ENCODE measurements around the gene GTF3C1.

GTF3C1 gene

DNA sequence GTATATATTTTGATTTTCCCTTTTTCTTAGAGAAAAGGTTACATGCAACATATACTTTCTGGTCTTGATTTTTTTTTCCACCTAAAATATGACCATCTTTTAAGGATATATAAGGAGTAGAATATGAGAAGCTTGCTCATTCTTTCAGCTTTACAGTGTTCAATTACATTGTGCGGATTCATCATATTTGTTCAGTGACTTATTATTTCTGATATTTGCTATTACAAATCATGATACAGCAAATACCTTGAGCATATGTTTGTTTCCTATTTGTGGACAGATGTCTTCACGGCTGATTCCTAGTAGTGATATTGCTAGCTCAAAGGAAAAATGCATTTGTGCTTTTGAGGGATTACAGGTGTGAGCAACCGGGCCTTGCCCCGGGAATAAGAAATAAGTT is 18.4 kb upstream of the GTF3C1 start:
- in situ Hi-C loops (cut with MboI; ENCODE audit: low sequenced_read_pairs): no loop called here

DNA sequence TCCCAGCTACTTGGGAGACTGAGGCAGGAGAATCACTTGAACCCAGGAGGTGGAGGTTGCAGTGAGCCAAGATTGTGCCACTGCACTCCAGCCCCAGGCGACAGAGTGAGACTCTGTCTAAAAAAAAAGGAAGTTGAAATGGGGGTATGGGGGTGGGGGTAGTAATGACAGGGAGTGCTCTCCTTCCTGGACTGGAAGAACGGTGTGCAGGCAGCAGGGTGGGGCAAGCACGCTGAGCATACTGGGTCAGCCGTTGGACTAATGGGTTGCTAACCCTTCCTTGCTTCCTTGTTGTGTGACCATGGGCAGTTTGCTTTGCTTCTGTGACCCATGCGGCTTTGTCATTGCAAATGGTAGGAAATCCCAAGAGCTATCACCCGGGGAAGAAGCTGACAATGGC is 16.7 kb upstream of the GTF3C1 start:
- in situ Hi-C loops (cut with MboI; ENCODE audit: low sequenced_read_pairs): no loop called here

DNA sequence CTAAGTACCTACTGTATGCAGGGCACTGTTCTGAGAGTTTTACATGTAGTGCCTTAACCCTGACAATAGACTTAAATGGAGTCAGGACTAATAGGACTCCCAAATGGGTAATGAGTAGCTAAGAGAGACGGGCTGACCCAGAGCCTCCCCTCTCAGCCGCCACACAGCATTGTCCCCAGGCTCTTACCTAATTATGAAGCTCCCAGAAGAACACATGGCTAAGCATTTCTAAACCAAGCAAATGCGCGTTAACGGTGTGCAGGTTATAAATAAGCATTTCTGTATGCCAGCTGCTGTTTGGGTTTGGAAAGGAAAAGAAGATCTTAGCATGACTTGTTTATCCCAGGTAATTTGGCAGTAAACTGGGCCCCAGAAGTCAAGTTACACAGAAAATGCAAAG is 14.5 kb upstream of the GTF3C1 start:
- in situ Hi-C loops (cut with MboI; ENCODE audit: low sequenced_read_pairs): no loop called here

DNA sequence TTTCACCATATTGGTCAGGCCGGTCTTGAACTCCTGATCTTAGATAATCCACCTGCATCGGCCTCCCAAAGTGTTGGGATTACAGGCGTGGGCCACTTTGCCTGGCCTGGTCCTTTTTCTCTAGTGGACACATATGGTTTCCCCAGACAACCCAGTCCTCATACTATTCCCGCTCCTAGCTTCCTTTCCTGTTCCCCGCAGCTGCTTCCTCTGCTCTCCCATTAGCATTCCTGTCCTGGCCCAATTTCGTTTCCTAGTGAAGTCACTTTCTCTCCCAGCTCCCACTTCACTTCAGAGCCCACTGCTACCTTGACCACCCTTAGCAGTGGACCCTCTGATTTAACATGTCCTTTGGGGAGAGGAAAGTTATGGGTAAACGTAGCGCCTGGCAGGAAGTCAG is 11.5 kb upstream of the GTF3C1 start:
- in situ Hi-C loops (cut with MboI; ENCODE audit: low sequenced_read_pairs): no loop called here

DNA sequence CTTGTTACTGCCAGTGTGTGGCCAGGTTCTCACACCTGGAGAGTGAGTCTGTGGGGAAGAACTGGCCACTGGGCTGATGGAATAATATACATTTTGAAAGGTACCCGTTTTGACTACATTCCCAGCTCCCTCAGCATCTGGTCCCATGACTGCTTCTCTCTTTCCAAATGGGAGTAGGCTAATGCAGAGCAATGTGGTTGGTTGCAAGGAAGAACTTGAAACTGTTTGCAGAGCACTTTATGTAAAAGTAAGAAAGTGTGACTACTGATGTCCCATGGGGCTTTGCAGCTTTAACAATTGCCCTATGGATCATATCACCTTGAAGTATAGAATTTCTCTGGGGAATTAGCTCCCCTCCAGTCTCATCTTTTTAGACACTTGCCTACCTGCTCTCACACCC is 9.2 kb upstream of the GTF3C1 start:
- in situ Hi-C loops (cut with MboI; ENCODE audit: low sequenced_read_pairs): no loop called here

DNA sequence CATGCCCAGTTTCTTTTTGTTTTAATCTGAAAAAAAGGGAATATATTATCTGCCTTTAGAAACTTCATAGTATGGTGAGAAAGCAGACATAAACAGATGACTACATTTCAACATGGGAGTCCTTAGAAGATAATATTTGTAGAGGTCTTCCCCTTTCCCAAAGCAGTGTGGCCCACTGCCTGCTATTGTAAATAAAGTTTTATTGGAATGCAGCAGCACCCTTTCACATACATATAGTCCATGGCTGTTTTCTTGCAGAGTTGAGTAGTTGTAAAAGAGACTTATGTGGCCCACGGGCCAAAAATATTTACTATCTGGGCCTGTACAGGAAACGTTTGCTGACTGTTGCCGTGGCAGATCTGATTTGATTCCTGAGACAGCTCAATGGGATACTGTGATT is 8.7 kb upstream of the GTF3C1 start:
- in situ Hi-C loops (cut with MboI; ENCODE audit: low sequenced_read_pairs): no loop called here

DNA sequence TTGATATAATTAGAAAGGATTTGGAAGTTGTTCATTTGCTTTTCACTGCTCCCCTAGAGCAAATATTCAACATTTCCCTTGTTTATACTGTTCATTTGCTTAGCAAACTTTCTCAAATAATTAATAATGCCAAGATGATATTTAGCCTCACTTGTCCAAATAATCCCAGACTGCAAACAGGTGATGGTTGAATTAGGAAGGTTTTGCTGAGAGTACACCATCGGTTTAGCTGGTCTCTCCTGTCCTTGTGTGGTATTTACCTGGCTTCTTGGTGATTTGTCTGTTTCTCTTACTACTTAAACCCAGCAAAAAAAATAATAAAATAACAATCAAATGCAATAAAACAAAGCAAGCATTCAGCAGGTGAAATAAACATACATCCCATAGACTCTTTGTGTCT is 6.8 kb upstream of the GTF3C1 start:
- in situ Hi-C loops (cut with MboI; ENCODE audit: low sequenced_read_pairs): no loop called here

DNA sequence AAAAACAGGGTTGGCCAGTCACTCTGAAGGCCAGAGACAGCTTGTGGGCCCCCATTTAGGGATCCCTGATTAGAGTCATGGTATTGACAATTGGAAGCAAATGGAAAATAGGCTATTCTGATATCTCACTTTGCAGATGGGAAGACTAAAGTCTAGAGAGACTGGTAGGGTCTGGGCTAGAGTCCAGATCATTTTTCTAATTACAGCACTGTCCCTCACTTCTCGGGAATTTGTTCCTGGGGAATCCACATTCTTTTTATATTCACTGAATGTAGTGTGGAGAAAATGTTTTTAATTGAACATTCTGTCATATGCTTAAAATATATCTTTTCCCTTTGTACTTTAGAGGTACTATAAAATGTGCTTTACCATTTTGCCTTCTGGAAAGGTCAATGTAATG is 1.3 kb upstream of the GTF3C1 start:
- in situ Hi-C loops (cut with MboI; ENCODE audit: low sequenced_read_pairs): no loop called here

DNA sequence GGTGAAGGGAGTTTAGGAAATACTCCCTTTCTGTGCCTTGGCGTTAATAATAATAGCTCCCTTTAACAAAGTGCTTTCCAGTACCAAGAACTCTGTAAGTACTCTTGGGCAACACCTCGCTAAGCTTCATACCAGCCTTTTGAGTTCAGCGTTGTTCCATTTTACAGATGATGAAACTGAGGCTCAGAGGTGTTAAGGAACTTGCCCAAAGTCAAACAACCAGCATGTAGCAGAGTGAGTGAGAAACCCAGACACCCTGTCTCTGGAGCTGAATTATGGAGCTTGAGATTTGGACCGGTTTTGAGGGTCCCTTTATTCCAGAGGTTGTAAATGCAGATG is 838 bp upstream of the GTF3C1 start:
- in situ Hi-C loops (cut with MboI; ENCODE audit: low sequenced_read_pairs): no loop called here

DNA sequence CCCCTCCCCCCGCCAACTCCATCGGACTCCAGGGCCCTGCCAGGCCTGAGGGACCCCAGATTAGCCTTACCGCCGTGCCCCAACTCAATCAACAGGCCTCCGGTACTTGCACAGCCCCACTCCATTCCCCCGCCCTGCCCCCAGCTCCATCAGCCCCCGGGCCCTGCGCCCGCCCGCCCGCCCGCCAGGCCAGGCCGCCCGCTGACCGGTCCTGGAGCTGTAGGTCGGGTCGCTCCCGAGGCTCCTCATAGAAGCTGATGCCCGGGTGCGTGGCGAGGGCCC is 308 bp downstream of the GTF3C1 start:
- in situ Hi-C loops (cut with MboI; ENCODE audit: low sequenced_read_pairs): no loop called here

DNA sequence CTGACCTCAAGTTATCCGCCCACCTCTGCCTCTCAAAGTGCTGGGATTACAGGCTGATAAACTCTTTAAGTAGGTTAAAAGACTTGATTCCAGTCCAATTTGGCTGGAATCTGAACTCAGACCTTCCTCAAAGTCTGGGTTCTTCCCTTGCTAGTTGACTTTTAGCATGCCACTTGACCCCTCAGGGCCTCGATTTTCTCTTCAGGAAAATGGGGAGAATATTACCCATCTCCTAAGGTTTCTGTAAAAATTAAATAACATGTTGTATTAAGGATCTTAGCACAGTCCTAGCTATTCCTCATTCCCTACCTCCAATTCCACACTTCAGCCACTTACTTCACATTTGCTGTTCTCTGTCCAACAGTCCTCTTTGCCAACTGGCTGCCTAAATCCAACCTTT is 1.9 kb downstream of the GTF3C1 start:
- in situ Hi-C loops (cut with MboI; ENCODE audit: low sequenced_read_pairs): no loop called here

DNA sequence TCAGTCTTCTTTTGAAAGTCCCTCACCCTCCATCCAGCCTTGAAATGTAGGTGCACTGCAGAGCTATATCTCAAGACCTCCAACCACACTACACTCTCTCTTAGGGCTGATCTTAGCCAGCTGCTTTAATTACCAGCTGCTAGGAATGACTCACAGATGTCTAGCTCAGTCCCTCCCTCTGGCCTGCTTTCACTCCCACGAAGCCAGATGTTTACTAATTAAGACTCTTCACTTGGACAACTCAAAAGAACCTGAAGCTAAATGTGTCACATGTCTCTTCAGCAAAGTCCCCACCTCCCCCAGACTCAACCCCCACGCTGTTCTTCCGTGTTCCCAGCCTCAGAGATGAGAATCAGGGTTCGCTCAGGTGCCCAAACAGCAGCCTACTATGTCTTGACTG is 2.6 kb downstream of the GTF3C1 start:
- in situ Hi-C loops (cut with MboI; ENCODE audit: low sequenced_read_pairs): no loop called here

DNA sequence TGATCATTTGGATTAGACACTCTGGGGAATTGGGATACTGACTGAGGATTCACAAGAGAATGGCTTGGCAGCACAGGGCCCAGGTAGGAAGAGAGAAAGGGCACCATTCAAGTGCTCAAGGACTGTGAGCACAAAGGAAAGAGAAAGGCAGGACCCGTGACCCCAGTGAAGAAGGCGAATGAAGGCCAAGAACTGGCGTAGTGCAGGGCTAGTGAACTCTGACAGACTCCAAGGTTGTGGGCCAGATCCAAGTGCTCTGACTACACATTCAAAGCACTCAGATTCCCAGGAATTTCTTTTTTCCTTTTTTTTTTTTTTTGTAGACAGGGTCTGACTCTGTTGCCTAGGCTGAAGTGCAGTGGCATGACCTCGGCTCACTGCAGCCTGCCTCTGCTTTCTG is 5.0 kb downstream of the GTF3C1 start:
- in situ Hi-C loops (cut with MboI; ENCODE audit: low sequenced_read_pairs): no loop called here

DNA sequence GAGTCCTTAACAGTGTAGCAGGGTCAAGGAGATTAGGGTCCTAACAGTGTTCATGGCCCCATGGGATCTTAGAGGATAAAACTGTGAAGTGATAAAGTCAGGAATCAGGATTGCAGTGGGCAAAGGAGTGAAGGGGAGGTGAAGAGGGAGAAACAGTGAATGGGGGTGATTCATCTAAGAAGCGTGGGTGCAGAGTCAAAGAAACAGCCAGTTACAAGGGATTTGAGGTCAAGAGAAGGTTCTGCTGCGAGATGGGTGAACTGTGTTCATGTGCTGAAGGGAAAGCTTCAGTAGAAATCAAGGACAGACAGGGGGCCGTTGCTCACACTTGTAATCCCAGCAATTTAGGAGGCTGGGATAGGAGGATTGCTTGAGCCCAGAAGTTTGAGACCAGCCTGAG is 5.9 kb downstream of the GTF3C1 start:
- in situ Hi-C loops (cut with MboI; ENCODE audit: low sequenced_read_pairs): no loop called here

DNA sequence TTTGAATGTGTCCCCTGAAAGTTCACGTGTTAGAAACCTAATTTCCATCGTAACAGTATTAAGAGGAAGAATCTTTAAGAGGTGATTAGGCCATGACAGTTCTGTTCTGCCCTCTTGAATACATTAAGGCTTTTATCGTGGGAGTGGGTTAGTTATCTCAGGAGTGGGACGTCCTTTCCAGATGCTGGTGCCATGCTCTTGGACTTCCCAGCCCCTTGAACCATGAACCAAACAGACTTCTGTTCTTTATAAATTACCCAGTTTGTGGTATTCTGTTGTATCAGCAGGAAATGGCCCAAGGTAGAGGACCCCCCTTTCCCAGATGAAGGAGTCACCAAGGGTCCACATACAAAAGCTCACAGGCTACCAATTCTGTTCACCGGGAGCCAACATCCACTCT is 10.1 kb downstream of the GTF3C1 start:
- in situ Hi-C loops (cut with MboI; ENCODE audit: low sequenced_read_pairs): no loop called here

DNA sequence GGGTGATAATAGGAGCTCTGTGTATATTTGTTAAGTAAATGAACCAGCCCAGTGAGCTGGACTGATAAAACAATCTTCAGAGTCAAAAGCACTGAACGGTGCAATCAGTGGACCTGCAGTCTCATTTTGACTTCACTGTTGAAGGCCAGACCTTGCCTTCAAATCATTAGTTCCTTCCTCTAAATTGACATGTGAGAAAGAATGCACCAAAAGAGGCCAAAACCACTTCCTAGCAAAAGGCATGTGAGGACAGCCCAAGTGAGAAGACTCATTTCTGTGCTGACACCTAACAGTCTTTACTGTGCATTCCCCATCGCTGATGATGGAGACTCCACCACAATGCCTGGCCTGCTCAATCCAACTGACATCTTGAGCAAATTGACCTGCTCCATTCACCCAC is 10.6 kb downstream of the GTF3C1 start:
- in situ Hi-C loops (cut with MboI; ENCODE audit: low sequenced_read_pairs): no loop called here

DNA sequence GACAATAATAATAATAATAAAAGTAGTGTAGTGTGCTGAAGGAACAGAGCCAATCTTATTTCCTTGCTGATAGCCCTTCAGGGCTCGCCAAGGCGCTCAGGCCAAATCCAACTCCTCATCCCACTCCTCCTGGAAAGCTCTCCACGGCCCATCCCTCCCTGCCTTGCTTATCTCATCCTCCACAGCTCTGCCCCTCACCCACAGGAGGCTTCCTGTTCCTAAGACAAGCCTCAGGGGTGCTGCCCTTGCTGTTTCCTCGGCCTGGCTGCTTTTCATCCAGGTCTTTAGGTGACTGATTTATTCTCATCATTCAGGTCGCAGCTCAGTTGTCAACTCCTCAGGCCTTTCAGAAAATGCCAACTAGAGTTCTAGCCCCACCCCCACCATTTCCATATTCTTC is 11.2 kb downstream of the GTF3C1 start:
- in situ Hi-C loops (cut with MboI; ENCODE audit: low sequenced_read_pairs): no loop called here

DNA sequence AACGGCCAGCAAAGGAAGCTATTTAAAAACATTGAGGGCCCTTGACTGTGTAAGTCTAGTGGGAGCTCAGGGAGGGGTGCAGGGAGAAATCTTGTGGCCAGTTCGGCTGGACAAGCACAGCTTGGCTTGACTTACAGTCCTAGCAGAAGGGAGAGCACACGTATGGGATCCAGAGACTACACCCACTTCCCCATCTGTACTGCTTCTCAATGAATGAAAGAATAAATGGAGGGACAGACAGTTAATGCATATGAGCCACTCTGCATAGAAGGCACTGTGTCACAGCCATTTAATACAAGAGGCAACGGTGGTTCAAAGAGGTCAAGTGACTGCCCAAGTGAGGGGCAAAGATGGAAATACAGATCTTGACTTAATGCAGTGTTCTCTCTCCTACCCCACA is 15.5 kb downstream of the GTF3C1 start:
- in situ Hi-C loops (cut with MboI; ENCODE audit: low sequenced_read_pairs): no loop called here

DNA sequence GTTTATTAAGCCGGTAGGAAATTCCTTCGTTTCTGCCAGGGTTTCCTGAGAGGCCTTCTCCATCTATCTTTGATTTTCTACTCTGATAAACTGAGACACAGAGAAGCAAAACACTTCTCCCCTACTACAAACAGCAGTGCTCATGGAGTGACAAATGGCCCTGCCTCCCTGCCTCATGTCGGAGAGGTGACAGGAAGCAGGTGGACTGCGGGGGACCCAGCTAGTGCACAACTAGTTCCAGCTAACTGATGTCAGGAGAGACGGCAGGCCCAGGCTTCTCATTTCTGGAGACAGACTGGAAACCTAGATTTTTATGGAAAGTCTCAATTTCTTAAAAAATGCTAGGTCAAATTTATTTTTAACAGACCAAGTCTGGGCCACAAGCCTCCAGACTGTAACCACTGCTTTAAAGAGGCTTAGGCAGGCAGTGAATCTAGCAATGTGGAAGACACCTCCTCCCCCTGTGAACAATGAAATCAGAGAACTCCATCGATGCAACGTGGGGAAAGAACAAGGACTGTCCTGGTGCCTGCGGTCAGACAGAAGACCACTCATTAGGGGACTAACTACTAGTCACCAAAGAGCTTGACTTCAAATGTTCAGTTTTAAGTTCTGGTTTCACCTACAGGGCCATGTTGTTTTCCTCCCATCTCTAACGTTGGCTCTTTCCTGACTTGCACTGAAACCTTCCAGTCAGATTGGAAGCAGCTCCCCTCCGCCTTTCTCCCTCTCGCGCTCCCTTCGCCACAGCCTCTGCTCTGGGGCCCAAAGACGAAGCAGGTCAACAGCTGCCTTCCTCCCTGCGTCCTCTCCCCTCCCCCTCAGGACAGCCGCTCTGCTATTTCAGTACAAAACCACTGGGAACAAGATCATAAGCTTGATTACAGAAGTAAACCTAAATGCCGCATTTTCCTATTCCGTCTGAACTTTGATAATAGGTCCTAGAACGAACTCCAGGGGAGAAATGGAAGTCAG is 17.6 kb downstream of the GTF3C1 start:
- in situ Hi-C loops (cut with MboI; ENCODE audit: low sequenced_read_pairs): no loop called here

DNA sequence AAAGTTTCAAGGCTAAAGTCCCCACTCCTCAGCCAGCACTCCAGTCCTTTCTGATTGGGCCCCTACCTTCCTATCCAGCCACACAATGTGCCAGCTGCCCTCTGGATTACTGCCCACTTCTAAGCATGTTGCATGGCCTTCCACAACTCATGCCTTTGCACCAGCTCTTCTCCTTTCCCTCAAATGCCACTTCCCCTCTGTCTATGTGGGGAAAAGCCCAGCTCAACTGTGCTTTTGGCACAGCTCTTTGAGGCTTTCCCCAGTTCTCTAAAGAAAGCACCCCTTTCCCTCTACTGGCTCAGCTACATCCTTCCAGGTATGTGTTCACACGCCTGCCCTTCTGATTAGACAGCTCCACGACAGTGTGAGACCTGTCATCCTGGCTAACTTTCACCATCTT is 18.5 kb downstream of the GTF3C1 start:
- in situ Hi-C loops (cut with MboI; ENCODE audit: low sequenced_read_pairs): no loop called here

DNA sequence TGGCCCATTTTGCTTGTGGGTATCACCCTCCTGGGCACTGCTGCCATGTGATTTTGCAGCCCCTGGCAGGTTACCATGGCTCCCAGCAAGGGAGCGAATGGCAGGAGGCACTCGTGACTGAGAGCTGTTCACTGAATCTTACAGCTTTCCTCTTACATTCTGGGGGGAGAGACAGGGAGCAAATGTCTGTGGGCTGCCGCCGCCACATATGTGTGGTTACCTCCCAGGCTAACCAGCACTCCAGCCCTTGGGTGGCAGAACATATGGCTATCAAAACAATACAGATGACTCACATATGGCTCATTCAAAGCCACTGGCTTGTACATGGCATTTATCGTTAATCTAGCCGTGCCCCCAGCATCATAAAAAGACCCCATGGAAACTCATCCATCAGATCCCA is 19.8 kb downstream of the GTF3C1 start:
- in situ Hi-C loops (cut with MboI; ENCODE audit: low sequenced_read_pairs): no loop called here

DNA sequence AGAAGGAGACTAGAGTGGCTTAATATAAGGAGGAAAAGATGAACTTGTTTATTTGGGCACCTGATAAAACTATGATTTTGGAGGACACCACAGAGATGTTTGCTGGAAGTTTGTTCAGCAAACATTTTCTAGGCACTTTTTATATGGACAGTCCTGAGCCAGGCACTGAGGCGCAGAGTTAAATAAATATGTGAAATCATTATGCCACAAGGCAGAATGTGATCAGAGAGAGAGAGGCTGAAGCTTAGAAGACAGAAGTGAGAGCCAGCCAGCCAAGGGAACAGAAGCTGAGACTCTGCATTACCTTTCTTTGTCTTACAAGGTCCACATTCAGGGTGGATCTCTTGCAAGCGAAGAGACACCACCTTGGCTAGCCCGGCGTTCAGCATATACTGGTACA is 21.4 kb downstream of the GTF3C1 start:
- in situ Hi-C loops (cut with MboI; ENCODE audit: low sequenced_read_pairs): no loop called here

DNA sequence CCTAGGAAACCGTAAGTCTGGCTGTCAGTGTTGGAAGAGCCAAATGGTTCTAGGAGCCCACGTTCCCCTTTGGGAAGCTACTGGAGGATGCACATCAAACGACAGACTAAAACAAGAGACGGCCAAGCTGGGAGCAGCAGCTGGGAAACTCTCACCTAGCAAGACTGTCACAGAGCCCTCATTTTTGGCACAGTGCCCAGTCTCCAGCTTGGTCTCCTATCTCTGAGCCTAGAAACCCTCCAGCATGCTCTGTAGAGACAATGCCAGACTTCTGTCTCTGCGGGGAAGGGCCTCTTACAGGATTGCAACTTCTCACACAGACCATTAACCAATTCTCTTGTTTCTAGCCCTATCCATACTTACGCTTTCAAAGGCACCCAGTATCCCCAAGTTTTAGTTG is 23.5 kb downstream of the GTF3C1 start:
- in situ Hi-C loops (cut with MboI; ENCODE audit: low sequenced_read_pairs): no loop called here

Data from HL-60/S4 treated with phorbol 12-myristate 13-acetate at 8.2 ng/mL for 4 days and 3 days (cell line).